Measurements from ENCODE around the gene PNPLA1.

Gene PNPLA1

DNA sequence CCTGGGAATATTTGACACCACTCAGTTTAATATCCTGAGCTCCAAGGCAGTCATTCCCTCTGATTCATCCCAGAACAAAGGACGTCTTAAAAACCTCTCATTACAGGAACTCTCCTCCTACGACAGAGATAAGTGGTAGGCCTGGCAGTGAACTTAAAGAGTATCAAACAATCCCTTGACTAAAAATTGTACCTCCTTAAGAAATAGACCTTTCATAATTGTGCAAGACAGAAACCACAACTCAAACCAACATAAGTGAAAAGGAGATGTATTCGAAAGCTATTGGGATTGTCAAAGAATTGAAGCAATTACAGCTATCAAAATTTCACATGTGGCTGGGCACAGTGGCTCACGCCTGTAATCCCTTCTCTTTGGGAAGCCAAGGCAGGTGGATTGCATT is 86.0 kb downstream of the PNPLA1 start:
- no peak for DNase-seq (ENCODE audit: low read depth in 2 of 2, low spot score in 1 of 2)

DNA sequence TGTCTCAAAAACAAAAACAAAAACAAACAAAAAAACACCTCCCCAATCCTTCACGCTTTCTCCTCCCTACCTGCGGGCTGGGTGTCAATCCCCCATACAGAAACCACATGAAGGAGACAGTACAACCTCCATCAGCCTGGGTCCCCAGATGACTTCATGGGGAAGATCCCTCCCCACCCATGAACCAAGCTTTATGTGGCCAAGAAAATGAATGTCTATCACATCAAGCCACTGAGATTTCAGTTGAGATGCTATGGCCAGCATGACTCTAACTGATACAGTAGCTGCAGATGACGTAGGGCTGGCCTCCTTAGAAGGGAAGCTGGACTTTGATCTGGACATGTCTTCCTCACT is 88.0 kb downstream of the PNPLA1 start:
- DNase-seq (ENCODE audit: low read depth in 2 of 2, low spot score in 1 of 2) = no peak
